Esophagus (tissue), 2 donors: ENCODE measurements around the gene PROSER3. TPM values are rescaled to one million over a fixed set of nuclear protein-coding genes. Genes with fewer than 3 reads are reported as not detected.

Experiments
- H3K27ac ChIP-seq, 2 donors: one replicate each; pipeline ENCODE4 v1.5.1; 2013; ENCODE audit warnings: low read depth in 2 of 2, mild to moderate bottlenecking in 2 of 2, inconsistent platforms in 1 of 2, low read length in 1 of 2, moderate library complexity in 1 of 2
- H3K27me3 ChIP-seq, 2 donors: one replicate each; pipeline ENCODE4 v1.6.1; 2013; ENCODE audit warnings: low read length in 2 of 2, control low read depth in 1 of 2, mild to moderate bottlenecking in 1 of 2; ENCODE audit not compliant: insufficient read depth in 2 of 2, control insufficient read depth in 1 of 2
- H3K36me3 ChIP-seq, 2 donors: one replicate each; pipeline ENCODE4 v1.6.1; 2013; ENCODE audit warnings: low read length in 1 of 2; ENCODE audit not compliant: control insufficient read depth in 2 of 2, insufficient read depth in 2 of 2
- H3K4me1 ChIP-seq, 2 donors: one replicate each; pipeline ENCODE4 v1.6.1; 2013; ENCODE audit warnings: low read length in 1 of 2; ENCODE audit not compliant: control insufficient read depth in 2 of 2, insufficient read depth in 2 of 2
- H3K4me3 ChIP-seq, 2 donors: one replicate each; pipeline ENCODE4 v1.5.1; 2013; ENCODE audit warnings: low read length in 2 of 2, mild to moderate bottlenecking in 2 of 2, low read depth in 1 of 2, moderate library complexity in 1 of 2
- H3K9me3 ChIP-seq, 2 donors: one replicate each; pipeline ENCODE4 v1.6.1; 2013; ENCODE audit warnings: mild to moderate bottlenecking in 2 of 2, low read depth in 1 of 2, low read length in 1 of 2, moderate library complexity in 1 of 2; ENCODE audit not compliant: control insufficient read depth in 2 of 2, insufficient read depth in 1 of 2
- WGBS, 2 donors: extraction: QIAGEN DNeasy Blood & Tissue Kit; methylation state at CpG; one replicate each; pipeline ENCODE4 v1.1.7; 2013; 5-methylcytosine and 5-hydroxymethylcytosine counted together
- polyA plus RNA-seq, 2 donors: library from polyadenylated mRNA; stranded (reverse); fragments of 200-250 nt; gene quantifications; one replicate each; pipeline ENCODE4 v1.2.3, GENCODE V29; 2013
- donor health status: healthy with polysubstance abuse.
- donor health status: Bipolar disorder and iron deficiency.

The PROSER3 gene
- polyA plus RNA-seq, 2 donors = 5.5 to 13.8 TPM

GRCh38 chr19:35736913-35737886, 20.8 kb upstream of the PROSER3 start:
- H3K36me3 ChIP-seq = peaks cover 21 to 49% of the 10 kb centered on the region in 2 donors
- H3K4me1 ChIP-seq = peaks cover 3 to 4% of the 10 kb centered on the region in 2 donors
- no peaks in the 10 kb centered on the region for H3K9me3 ChIP-seq
- 83 to 85% methylated on average over 22 of the region's 22 CpGs for WGBS, 2 donors
- no peak overlapping the region for H3K4me3 ChIP-seq
- H3K27ac ChIP-seq = no peak overlapping the region
- H3K27me3 ChIP-seq = no peaks in the 10 kb centered on the region

DNA sequence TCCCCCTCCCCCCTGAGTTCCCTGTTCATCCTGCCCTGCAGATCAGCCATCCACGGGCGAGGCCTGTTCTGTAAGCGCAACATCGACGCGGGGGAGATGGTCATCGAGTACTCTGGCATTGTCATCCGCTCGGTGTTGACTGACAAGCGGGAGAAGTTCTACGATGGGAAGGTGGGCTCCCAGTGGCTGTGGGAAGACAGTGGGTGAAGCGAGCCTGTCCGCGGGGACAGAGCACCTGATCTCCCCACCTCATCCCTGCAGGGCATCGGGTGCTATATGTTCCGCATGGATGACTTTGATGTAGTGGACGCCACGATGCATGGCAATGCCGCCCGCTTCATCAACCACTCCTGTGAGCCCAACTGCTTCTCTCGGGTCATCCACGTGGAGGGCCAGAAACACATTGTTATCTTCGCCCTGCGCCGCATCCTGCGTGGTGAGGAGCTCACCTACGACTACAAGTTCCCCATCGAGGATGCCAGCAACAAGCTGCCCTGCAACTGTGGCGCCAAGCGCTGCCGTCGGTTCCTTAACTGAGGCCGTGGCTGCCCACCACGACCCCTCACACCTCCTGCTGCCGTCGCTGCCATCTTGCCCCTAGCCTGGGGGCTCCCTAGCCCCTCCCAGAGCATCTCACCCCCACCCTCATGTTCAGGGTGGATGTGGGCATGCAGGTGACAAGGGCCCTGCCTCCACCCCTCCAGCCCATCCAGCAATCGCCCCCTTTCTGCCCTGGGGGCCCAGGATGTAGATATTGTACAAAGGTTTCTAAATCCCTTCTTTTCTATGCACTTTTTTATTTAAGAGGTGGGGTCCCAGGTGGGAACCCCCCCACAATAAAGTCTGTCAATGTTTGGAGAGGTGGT, 19.7 kb upstream of the PROSER3 start:
- no peaks in the 10 kb centered on the region for H3K9me3 ChIP-seq
- no peaks in the 10 kb centered on the region for H3K27me3 ChIP-seq
- no peak overlapping the region for H3K27ac ChIP-seq
- peaks cover 3 to 4% of the 10 kb centered on the region in 2 donors for H3K4me1 ChIP-seq
- peaks cover 24 to 41% of the 10 kb centered on the region in 2 donors for H3K36me3 ChIP-seq
- no peak overlapping the region for H3K4me3 ChIP-seq
- 87 to 90% methylated on average over 37 of the region's 37 CpGs for WGBS, 2 donors

- no peak overlapping the region for H3K4me3 ChIP-seq
- WGBS, 2 donors = 84 to 86% methylated on average over 2 of the region's 2 CpGs
- H3K27ac ChIP-seq = no peak overlapping the region
- H3K36me3 ChIP-seq = peaks cover 24 to 35% of the 10 kb centered on the region in 2 donors
- H3K27me3 ChIP-seq = no peaks in the 10 kb centered on the region
- H3K4me1 ChIP-seq = peaks cover 3 to 4% of the 10 kb centered on the region in 2 donors
- H3K9me3 ChIP-seq = no peaks in the 10 kb centered on the region
Measured at GRCh38 chr19:35738887-35739229, 19.1 kb upstream of the PROSER3 start.

- 72 to 75% methylated on average over 28 to 29 of the region's 29 CpGs for WGBS, 2 donors
- no peak overlapping the region for H3K4me3 ChIP-seq
- H3K9me3 ChIP-seq = no peaks in the 10 kb centered on the region
- peaks cover 3 to 4% of the 10 kb centered on the region in 2 donors for H3K4me1 ChIP-seq
- no peaks in the 10 kb centered on the region for H3K27me3 ChIP-seq
- peak overlapping the region in 1 of 2 donors; percentile 3 for H3K27ac ChIP-seq
- H3K36me3 ChIP-seq = peaks cover 24 to 30% of the 10 kb centered on the region in 2 donors
Measured at GRCh38 chr19:35739275-35740107, 18.5 kb upstream of the PROSER3 start.

- Histone ChIP-seq H3K4me3 (peak overlapping the region; percentile 60 to 75), H3K27me3 (no peaks in the 10 kb centered on the region), H3K9me3 (no peaks in the 10 kb centered on the region), H3K36me3 (peaks cover 21 to 27% of the 10 kb centered on the region in 2 donors), H3K4me1 (peaks cover 3 to 4% of the 10 kb centered on the region in 2 donors), H3K27ac (peak overlapping the region; percentile 79 to 89)
- WGBS, 2 donors = 3 to 4% methylated on average over 16 of the region's 16 CpGs
Measured at GRCh38 chr19:35740108-35740422, 17.9 kb upstream of the PROSER3 start.

GRCh38 chr19:35740423-35741202, 17.4 kb upstream of the PROSER3 start:
- 1% methylated on average over 59 to 63 of the region's 63 CpGs for WGBS, 2 donors
- H3K4me3 ChIP-seq = peak overlapping the region; percentile 60 to 75
- peaks cover 3 to 4% of the 10 kb centered on the region in 2 donors for H3K4me1 ChIP-seq
- H3K27ac ChIP-seq = peak overlapping the region; percentile 82 to 91
- H3K36me3 ChIP-seq = peaks cover 21% of the 10 kb centered on the region in 2 donors
- H3K9me3 ChIP-seq = no peaks in the 10 kb centered on the region
- H3K27me3 ChIP-seq = no peaks in the 10 kb centered on the region

DNA sequence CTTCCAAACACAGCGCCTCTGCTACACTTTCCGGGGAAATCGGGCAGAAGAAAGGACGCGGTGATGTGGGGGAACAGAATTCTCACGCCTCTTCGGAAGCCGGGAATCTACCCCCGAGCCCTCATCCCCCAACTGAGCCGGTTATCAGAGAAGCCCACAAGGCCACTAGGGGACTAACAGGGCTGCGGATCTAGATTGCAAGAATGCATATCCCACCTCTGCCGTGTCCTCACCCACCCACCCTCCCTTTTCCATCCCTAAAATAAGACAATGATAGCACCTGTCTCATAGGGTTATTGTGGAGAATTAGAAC, 16.8 kb upstream of the PROSER3 start:
- no peaks in the 10 kb centered on the region for H3K27me3 ChIP-seq
- WGBS, 2 donors = 4% methylated on average over 12 of the region's 12 CpGs
- peak overlapping the region; percentile 82 to 91 for H3K27ac ChIP-seq
- H3K9me3 ChIP-seq = no peaks in the 10 kb centered on the region
- H3K4me1 ChIP-seq = peaks cover 3 to 4% of the 10 kb centered on the region in 2 donors
- peaks cover 20 to 21% of the 10 kb centered on the region in 2 donors for H3K36me3 ChIP-seq
- H3K4me3 ChIP-seq = peak overlapping the region; percentile 60 to 75

DNA sequence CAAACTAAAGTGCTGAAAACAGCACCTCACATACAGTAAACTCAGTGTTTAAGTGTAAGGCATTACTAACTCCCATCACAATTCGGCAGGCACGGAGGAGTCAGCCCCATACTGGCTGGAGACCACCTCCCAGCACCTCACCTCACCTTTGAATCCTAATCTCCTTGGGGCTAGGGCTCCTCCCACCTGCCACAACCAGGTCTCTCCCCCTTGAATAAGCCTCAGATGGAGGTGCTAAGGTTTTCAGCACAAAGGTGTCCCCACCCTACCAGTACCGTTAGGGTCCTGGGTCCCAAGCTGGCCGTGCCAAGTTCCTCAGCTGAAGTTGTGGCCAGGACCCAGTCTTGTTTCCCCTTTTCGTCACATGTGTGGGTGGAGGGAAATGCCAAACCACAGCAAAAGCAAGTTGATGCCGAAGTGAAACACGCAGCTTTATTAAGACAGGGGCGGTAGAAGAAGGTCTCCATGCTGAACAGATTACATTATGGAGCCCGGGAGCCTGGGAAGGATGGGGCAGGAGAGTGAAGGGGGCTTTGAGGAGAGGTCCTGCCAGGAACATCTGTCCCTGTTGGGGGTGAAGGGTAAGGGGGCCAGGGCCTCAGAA, 15.8 kb upstream of the PROSER3 start, which contains the start of gene IGFLR1:
IGFLR1 (minus strand) TSS at position 332 of the 604 bp plus-strand sequence. CDS start 1,272 bp downstream, outside the sequence.
- Histone ChIP-seq H3K36me3 (peaks cover 12 to 17% of the 10 kb centered on the region in 2 donors), H3K9me3 (no peaks in the 10 kb centered on the region), H3K27me3 (no peaks in the 10 kb centered on the region), H3K4me3 (no peak within 1 kb of the TSS), H3K27ac (peak within 1 kb of the TSS; percentile 28 to 79), H3K4me1 (peaks cover 3 to 4% of the 10 kb centered on the region in 2 donors)
- WGBS, 2 donors = 63 to 77% methylated on average over 9 of the region's 9 CpGs
